HG03064 (cell line): ENCODE measurements around the gene ANKRD44.

ENCODE experiments used
- ATAC-seq: cut with Tn5 transposase; IDR thresholded peaks from one replicate; pipeline ENCODE4 v1.9.1; 2021; ENCODE audit warnings: low read depth; ENCODE audit not compliant: unreplicated experiment

The ANKRD44 gene

DNA sequence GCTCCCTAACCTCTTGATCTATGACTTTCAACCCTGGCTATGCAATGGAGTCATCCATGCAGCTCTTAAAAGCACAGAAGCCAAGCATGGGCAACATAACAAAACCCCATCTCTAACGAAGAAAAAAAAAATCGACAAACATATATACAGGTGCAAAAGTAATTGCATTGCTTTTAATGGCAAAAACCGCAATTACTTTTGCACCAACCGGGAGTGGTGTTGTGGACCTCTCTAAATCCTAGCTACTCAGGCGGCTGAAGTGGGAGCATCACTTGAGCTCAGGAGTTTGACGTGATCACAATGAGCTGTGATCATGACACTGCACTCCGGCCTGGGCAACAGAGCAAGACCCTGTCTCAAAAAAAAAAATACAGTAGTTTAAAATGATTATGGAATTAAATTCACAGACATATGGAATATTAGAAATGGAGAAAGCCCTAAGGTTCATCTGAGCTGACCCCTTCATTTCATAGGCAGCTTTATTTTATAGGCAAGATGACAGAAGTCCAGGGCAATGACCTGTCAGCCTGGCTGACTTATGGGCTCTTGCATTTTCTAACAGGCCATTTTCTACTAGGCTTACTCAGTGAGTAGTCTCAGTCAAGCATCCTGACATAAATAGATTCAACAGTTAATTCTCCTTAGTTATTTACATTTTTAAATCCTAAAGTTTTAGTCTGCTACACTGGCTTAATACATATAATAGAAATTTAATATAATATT, 183.8 kb downstream of the ANKRD44 start:
- ATAC-seq = no peak

DNA sequence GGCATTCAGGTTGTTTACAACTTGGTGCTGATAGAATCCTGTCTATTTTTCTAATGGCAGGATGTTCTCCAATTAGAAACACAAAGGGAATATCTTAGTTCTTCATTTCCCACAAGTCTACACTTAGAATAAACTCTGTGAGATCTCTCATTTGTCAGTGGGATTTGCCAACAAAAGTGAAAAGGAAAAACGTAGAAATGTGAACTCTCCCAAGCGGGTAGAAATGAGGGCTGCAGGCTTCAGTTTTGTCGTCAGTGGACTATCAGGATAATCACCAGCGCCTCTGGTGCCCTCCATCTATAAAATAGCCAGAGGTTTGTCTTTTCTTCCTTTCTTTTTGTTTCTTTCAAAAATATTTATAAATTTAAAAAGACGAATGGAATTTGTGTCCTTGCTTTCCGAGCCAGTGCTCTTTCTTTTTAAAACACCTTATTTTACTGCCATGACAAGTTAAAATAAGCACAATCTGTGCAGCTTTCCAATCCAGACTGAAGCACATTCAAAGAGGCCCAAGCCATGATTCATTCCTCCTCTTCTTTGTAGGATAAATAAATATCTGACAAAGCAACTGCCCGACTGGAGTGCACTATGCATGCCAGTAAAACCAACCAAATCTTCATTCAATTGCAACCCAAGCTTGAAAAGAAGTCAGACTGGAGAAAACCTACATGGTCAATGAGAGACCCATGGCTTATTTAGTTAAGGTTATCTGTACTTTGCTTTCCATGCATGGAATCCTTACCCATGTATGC, 185.8 kb downstream of the ANKRD44 start:
- ATAC-seq = no peak

DNA sequence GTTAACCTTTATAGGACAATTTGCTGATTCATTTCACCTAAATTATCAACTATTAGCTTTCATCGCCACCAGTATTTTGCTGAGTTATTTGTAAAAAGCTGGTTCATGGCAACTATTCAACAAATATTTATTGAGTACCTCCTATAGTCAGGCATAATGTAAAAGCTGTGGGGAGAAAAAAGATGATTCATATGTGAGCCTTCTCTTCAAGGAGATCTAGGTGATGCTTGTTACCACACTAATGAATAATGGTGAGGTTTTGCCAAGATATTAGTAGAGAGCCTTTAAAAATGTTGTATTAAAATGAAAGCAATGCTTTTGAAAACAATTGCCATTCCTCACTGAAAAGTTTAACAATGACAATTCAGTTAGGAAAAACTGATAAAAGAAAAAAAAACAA, 187.8 kb downstream of the ANKRD44 start:
- ATAC-seq = no peak

DNA sequence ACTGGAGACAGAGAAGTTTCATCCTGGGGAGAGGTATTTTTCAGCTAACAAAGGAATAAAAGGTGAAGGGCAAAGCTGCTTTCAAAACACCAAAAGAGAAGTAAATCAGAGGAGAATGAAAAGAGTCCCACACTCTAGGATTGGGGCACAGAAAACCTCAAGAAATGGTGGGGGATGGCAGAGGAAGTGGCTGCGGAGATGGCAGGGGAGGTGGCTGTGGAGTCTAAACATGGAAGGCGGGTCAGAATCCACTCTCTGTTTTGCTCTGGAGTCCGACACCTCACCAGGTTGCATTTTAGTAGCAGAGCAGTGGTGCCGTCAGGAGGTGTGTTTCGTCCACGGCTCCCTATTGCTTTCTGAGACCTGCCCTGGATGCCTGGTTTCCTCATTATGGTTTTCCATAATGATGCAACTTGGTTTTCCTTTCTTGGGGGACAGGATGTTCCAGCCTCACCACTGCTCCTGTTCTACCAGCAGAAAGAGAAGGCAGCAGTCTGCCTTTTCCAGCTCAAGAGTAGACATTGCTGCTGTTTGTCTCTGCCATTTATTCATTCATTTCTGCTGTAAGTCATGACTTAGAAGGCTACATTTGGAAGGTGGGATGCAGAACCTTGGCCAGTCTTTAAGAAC, 188.7 kb downstream of the ANKRD44 start:
- ATAC-seq = no peak

DNA sequence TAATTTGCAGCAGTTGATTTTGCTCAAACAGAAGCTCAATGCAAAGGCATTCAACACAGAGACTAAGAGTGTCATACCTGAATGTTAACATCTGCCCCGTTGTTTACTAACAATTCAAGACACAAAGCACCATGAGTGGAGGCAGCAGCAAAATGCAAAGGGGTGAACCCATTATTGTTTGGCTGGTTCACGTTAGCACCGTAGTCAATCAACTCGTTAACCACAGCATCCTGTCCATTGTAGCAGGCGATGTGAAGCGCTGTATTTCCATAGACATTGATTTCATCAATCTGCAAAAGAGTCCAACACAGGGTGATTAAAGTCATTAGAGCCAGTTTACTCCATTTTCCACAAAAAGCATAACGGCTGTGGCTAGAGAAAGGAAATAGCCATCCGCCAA, 189.3 kb downstream of the ANKRD44 start:
- ATAC-seq = no peak

DNA sequence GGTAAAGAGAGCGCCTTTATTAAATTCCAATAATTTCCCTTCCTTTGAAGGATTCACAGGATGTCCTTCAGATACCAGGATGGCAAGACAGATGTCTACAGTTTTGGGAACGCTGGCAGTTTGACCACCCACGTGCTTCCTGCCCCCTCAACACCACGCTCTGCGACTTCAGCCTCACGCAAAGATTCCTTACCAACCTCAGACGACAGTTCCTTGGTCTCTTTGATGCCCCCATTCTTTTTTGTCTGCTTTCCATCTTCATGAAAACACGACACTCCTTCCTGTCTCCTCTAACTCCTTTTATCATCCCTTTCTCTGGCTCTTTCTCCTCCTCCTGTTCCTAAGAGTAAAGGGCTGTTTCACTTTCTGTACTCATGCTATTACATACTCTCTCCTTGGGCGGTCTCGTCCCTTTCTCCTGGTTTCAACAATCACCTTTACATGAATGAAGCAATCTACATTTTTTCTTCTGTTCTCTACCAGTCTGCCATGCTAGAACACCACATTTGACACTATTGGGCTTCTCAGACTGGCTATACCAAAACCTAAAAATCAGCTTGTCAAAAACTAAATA, 194.2 kb downstream of the ANKRD44 start:
- ATAC-seq = no peak

DNA sequence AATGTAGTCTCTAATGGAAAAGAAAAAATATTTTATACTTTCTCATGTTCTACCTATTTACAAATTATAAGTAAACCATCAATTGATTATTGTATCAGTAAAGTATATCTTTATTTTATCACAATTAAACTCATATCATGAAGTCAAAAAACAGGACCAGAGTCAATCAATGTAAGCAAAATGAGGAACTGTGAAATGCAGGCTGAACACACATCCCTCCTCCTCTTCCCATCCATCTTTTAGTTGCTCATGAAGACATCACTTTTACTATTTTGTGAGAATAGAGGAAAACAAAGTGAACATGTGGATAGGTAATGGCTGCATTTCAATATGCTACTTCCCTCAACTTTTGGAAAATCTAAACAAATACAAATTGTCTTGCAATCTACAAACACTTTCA, 195.3 kb downstream of the ANKRD44 start:
- ATAC-seq = no peak

DNA sequence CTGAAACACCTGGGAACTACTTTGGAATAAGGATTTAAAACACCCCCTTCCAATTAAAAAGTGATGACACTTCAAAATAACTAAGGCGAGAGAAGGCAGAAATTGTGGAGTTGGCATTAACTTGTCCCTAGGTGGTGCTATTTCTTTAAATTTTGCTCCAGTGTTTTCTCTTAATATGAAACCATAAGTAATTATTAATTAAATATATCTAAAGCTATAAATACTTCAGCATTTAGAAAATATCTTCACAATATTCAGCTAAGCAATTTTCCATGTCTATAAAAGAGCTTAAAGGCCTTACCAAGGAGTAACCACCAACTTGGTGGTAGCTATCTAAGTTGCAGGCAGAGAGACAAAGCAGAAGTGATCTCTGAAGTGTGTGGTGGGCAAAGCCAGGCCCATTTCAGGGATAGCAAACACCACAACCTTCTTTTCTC, 197.3 kb downstream of the ANKRD44 start:
- ATAC-seq = no peak

DNA sequence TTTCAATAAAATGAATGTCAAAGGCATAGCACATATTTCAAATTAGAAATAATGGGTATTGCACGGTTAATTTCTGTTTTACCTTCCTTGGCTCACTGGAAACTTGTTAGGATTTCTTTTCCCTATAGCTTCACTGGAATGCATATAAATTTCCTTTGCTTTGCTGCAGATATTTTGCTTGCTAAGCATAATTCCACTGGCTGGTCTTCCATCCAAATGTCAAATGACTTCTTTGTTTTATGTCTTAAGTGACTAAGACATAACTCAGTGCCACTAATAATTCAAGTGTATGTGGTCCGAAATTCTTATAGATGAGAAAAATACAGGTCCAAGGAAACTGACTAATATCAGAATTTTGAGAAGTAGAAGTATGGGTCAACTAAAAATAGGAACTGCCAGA, 201.3 kb downstream of the ANKRD44 start:
- no peak for ATAC-seq

DNA sequence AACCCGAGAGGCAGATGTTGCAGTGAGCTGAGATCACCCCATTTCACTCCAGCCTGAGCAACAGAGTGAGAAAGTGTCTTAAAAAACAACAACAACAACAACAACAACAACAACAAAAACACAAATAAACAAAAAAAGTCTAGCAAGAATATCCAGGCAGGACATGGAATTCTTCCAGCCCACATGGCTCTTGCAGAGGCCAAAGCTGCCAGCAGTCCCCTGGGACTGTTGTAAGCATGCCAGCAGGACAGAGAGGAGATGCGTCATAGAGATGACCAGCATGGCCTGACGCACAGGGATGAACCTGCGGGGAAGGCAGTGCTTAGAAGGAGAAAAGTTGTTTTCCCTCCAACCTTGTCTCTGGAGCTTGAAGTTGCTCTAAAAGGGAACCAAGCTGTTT, 201.8 kb downstream of the ANKRD44 start:
- no peak for ATAC-seq

DNA sequence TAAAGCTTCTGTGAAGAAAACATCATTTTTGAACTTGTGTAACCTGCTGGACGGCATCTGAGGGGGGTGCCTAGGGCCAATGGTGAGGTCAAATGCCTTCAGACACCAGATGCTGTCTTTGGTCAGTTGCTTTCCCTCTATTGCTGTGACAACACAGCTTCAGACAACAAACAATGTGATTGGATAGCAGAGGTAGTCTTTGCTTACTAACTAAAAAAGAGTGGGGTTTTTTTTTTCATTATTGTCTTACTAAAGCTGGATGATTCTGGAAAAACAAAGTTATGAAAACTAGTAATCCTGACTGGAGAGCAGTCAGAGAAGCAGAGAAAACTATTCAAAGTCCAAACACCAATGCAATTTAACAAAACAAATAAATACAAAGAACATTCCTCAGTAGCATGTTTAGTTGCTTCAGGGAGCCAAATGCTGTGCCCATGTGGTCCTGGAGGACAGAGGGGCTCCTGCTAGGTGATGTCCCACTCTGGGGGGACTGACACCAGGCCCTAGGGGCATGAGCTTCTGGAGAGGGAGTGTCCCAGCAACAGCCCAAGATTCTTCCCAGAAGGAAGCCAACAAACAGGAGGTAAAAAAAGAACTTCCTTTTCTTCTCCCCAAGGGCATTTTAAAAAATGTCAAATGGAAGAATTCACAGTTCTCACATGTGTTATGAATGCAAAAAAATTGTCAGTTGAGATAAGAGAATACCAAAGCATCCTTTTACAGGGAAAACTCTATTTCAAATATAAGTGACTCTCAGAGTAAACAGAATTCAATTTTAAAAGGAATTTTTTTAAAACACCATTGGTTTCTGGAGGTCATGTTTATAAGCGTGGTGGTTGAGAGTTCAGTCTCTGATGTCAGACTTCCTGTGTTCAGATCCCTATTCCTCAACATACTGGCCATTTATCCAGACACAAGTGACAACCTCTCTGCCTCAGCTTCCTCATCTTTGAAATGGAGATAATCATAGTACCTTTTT, 203.0 kb downstream of the ANKRD44 start:
- no peak for ATAC-seq

DNA sequence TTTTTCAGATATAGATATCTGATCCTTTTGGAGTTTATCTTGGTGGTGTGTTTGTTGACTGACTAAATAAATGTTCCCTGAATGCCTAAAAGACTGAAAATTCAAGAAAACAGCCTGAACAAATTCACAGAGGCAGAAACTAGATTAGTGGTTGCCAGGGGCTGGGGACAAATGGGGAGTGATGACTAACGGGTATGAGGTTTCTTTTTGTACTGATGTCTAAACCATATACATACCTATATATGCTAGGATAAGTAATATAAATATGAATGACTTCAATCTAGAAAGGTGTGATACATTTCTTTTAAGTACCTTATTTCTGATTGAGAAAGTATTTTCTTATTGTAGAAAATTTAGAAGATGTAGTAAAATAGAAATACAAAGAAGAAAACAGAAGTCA, 207.2 kb downstream of the ANKRD44 start:
- no peak for ATAC-seq

DNA sequence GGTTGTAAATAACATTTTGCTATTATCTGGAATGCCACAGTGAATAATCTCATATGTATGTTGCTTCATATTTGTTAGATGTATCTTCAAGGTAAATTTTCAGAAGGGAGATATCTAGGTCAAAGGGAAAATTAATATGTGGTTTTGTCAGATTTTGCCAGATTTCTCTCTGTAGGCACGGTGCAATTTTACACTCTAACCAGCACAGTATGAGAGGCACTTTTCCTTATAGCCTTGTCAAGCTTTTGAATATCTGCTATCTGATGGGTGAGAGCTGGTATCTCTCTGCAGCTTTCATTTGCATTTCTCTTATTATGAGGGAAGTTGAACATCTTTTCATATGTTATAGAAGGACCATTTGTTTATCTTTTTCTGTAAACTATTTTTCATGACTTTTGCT, 208.3 kb downstream of the ANKRD44 start:
- no peak for ATAC-seq

DNA sequence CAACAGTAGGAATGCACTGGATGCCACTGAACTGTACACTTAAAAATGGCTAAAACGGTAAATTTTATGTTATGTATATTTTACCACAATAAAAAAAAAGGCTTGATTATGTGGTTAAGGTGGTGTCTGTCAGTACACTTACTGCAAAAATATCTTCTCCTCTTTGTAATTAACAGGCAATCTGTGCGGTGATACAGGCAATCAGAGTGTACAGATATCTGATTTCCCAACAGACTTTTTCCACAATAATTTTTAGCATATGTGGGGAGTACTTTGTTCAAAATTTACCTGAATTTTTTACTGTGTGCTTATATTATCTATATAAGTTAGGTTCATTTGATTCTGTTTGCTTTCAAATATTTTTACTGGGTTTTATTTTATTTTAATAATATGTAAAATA, 209.1 kb downstream of the ANKRD44 start:
- no peak for ATAC-seq

DNA sequence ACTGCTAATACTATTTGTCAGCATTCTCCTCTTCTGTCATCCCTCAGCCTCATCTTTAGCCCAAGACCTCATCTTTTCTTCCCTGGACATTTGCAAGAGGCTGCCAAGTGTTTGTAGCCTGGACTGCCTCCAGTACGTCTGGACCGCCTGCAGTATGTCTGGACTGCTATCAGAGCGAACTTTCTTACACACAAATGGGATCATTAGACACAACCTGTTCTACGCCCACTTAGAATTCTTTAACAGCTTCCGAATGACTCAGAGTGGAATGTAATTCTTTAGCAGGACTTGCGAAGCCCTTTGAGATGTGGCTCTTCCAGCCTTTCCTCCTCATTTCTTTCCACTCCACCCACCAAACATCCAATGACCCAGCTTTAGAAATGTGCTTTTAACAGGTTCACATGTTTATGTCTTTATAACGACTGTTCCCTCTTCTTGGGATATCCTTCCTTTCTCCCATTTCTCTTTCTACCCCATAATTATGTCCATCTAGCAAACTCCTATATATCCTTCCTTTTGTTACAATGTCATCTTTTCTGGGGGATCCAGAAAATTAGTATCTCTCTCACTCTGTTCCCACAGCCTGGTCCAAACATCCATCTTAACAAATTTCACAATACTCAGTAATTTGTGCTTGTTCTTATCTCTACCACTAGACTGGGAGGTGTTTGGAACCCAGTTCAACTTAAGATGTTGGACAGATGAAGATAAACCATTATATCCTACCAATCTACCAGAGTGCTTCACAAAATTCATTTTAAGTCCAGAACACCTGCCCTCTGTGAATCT, 212.8 kb downstream of the ANKRD44 start:
- ATAC-seq = no peak

DNA sequence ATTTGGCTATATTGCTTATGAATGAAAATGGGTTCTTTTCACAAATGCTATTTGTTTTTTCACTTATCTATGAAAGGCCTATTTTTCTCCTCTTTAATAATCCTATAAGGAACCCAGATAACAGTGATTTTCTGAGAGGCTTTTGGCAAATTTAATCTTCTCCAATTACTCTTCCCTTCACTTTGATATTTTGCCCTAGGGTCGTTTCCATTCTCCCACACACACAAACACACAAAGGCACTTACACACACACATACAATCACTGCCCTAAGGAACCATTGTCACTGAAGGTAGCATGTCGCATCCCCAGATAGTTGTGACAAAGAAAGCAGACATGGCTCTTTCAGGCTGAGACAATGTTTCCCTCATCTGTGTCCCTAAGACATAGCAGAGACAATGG, 213.9 kb downstream of the ANKRD44 start:
- ATAC-seq = no peak

DNA sequence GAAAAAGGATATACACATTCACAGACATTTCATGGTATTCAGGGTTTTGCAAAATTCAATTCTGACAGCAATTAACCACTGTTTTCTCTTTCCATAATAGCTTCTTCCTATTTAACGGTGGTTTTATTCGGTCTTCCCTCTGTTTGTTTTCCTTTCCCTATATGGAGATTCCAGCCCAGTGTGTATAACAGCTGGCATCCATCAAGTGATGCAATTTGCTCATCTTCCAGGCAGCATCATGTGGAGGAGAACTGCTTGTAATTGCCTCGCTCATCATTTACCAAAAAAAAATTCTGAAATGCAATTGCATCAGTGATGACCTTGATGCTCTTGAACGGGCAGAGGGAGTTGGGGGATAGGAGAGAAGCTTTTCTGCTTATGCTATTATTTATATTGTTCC, 218.1 kb downstream of the ANKRD44 start:
- no peak for ATAC-seq

DNA sequence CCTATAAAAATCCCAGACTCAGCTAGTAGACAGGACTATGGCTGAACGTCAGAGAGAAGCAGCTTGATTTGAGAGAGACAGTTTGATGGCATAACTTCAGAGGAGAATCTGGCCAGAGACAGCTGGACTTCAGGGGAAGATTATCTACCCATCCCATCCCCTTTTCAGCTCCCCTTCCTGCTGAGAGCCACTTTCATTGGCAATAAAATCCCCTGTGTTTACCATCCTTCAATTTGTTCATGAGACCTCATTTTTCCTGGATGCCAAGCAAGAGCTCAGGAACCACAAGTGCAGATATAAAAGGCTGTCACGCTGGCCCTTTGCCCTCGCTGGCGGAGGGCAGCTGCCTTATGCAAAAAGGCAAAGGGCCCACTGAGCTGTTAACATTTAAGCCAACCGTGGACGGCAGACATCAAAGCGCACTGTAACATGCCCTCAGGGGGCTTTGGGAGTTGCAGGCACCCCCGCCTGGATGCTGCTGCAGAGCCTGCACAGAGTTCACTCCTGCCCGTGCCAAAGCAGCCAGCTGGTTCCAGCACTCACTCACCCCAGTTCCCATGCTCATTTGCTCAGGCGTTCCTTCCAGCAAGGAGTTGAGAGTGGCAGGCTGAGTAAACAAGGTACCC, 219.7 kb downstream of the ANKRD44 start:
- ATAC-seq = no peak

DNA sequence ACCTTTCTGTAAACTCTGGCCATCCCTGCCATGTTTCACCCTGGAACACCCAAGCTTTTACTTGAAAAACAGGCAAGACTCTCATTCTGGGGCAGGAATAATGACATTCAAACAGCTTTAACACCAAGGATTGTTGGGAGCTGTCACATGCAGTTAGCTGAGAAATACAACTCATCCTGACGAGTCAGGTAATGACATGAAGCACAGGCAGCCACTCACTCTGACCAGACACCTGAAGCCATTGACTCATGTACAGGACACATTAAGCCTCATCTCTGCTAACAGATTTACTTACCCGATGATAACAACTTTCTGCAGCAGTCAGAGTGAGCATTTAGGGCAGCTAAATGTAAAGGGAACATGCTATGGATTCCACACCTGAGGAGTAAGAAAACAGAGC, 220.9 kb downstream of the ANKRD44 start:
- no peak for ATAC-seq
